ENCODE measurements around the gene DLG2.
"Not testable (repeated sequence)": the region's sequence is repeated elsewhere in the genome, so short reads cannot be mapped to it uniquely, and the experiment has no call there.

Gene DLG2

DNA sequence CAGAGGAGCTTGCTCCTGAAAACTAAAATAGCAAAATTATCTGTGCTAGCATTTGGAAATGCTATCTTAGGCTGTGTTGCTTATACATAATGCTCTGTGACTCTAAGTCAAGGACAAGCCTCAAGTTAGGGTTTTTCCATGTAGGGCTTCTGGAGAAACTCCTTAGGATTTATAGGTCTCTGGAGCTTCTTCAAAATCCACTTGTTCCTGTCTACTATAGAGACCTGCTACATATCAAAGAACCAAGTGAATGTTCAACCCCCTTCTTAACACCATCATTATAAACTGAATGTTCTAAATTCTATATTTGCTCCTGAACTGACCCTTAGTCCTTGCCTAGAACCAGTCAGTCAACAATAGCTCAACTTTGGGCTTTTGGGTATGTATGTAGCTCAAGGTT lies 1817.9 kb downstream of the DLG2 start:
- no peak for DNase-seq (ENCODE audit: low read depth, low spot score)

DNA sequence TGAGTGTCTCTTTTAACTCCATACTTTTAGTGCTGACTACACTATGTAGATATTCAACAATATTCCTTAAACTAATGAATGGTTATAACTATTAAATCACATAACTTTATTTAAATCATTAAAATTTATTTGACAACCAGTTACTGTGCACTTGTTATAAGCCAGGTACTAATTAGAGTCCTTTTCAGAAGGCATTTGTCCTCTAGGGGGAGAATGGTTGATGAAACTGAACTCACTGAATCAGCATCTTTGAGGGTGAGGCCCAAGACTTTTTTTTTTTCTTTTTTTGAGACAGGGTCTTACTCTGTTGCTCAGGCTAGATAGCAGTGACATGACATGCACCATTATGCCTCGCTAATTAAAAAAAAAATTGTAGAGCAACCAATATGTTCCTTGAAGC lies 1825.3 kb downstream of the DLG2 start:
- DNase-seq (ENCODE audit: low read depth, low spot score): no peak

DNA sequence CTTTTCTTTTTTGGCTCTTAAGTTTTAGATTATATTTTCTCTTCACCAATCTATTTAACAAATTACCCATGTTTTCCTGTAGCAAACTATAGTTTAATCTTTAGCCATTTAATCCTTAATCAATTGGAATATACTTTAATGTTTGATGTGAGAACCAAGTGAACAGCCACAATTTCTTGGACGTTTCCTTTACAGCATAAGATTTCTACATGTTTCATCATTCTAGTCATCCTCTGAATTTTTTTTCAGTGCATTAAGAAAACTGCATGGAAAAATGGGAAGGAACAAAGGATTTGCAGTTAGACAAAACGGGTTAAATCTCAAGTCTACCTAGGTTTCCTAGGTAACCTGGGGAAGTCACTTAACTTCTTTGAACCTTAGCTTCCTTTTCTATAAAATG lies 1833.8 kb downstream of the DLG2 start:
- DNase-seq (ENCODE audit: low read depth, low spot score): no peak

DNA sequence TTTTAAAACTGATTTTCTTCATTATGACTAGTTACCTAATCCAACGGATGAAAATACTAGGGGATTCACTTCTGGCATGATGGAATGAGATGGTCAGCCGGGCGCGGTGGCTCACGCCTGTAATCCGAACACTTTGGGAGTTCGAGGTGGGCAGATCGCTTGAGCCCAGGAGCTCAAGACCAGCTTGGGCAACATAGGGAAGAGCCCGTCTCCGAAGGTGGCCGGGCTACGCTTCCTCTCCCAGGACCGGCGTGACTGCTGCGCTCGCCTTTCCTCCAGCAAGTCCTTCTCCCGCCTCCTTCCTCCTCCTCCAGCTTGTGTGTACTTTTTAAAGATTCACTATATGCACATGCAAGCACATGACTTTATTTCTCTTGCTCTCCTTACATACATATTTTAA lies 1835.6 kb downstream of the DLG2 start:
- DNase-seq (ENCODE audit: low read depth, low spot score): no peak

DNA sequence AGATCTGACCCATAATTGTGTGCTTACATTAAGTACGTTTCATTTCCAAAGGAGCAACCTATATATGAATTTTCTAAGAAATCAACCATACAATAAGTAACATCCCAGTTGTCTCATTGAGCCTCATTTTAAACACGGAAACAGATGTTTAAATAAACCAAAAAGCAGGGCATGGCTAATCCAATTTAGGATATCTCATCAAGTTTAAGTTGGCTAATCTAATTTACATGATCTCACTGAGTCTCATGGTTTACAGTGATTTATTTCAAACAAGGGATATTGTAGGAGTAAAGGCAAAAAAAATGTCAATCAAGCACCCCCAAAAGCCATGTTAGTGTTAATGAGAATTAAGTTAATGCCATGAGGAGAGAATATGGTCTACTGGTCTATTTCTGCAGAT lies 1841.2 kb downstream of the DLG2 start:
- no peak for DNase-seq (ENCODE audit: low read depth, low spot score)

DNA sequence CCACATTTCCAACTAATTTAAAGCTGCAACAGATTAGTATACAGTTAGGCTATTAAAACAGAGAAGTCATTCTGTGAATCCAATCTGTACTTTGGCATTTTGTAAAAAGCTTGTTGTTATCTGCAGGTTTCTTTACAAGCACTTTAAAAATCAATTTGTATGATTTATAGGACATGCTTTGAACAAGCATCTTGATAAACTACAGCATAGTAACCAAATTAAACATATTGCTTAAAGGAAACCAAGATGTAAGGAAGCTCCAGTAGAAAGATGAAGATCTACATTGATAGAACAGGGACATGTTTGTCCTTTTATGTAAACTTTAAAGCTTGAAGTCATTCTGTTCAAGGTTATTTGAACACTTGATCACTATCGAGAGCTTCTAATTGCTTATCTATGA lies 1842.7 kb downstream of the DLG2 start:
- no peak for DNase-seq (ENCODE audit: low read depth, low spot score)

DNA sequence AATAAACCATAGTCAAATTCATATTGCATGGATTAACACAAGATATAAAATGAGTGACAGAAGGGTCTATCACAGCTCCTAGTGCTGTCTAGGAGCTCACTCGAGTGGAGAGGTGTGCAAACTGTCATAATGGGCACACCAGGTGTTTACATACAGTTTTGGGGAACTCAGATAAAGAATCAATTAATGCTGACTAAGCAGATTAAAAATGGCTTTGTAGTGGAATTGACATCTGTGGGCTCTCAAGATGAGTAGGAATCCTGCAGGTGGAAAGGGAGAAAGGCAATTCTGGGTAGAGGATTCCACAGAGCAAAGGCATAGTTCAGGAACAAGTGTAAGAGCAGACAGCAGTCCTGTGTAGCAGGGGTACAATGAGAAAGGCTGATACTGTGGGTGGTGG lies 1844.8 kb downstream of the DLG2 start:
- no peak for DNase-seq (ENCODE audit: low read depth, low spot score)

DNA sequence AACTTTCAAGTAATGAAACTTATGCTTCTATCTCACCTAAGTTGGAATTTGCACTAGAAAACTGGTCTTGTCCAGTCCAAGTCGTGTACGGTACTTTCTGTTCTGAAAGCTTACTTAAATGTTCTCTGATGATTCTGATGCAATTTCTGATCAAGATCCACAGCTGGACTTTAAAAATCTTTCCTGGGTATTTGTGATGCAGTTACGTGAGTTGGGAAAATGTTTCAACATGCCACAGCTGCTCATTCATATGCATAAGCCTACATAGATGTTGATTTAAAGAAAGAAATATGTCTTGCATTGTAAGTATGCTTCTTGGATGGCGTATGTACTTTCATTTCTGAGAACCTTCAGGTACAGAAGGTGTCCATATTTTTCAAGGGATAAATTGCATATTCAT lies 1847.3 kb downstream of the DLG2 start:
- DNase-seq (ENCODE audit: low read depth, low spot score): no peak

DNA sequence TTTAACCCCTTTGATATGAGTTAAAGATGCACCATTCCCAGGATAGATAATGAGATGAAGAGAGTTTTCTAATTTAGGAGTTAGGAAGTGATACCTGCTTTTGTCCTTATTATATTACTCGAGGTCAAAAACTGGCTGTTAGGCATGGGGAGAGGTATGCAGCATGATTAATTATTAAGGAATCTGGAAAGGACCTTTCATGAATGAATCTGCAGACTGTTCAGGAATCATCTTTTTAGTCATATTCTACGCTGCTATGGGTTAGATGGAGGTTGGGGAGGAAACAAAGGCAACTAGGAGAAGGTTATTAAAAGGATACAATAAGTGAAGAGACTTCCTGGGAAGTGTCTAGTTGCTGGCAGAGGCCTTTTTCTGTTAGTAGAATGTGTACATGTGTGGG lies 1848.5 kb downstream of the DLG2 start:
- DNase-seq (ENCODE audit: low read depth, low spot score): no peak

DNA sequence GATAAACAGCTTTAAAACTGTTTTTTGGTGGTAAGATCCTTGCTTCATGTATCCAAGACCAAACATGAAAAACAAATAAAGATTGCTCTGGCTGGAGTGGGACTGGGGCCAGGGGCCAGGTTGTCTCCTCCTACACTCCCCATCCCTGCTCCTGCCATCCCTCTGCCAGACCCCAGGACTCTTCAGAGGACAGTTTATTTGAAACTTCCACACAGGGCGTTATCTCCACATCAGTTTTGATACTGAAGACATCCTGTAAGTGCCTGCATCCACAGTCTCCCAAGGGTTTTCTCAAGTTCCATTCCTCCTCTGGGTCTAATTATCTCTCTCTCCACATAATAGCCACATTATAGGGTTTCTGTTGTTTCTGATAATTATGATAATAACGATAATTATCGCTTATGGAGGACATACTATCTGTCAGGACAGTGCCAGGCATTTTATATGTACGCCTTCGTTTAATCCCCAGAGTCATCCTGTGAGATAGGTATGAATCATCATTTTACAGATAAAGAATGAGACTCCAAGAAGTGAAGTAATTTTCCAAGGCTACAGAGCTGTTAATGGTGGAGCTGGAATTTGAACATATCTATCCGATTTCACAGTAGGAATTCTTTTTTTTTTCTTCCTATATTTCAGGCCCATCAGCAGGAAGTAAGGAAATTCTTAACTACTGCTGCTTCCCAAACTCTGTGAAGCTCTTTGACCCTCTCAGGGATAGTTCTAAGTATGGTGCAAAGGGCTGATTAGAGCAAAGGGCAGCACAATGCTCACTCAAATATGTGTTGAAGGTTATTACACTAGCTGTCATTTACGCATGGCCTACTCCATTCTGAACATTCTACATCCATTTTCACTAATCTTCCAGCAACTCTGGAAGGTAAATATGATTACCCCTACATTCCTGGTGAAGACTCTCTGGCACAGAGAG lies 1852.9 kb downstream of the DLG2 start:
- no peak for DNase-seq (ENCODE audit: low read depth, low spot score)

DNA sequence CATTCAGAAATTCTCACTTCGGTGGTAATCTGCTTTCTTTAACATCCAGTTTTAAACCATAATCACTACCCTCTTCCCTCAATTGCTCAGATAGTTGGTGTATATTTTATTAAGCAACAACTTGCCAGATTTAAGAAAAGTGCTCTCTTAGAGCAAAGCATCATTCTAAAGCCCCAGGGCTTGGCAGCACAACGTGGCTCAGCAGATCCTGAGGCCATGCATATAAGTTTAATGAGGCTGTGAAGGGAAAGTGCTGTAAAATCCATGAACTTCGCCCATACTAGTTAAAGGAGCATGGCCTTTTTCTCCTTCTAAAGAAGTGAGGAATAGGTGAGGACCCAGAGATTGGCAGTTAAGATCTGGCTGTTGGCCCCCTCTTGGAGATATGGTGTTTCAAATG lies 1858.7 kb downstream of the DLG2 start:
- no peak for DNase-seq (ENCODE audit: low read depth, low spot score)

DNA sequence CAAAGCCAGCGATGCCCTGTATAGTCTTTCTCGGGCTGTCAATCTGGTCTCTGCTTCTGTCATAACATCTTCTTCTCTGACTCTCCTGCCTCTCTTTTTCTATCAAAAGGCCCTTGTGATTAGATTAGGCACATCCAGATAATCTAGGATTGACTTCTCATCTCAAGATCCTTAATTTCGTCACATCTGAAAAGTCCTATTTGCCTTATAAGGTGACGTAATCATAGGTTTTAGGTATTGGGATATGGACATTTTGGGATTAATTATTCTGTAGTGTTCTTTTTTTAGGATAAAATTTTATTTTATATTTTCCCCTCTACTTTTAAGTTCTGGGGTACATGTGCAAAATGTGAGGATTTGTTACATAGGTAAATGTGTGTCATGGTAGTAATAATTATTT lies 1860.2 kb downstream of the DLG2 start:
- no peak for DNase-seq (ENCODE audit: low read depth, low spot score)

DNA sequence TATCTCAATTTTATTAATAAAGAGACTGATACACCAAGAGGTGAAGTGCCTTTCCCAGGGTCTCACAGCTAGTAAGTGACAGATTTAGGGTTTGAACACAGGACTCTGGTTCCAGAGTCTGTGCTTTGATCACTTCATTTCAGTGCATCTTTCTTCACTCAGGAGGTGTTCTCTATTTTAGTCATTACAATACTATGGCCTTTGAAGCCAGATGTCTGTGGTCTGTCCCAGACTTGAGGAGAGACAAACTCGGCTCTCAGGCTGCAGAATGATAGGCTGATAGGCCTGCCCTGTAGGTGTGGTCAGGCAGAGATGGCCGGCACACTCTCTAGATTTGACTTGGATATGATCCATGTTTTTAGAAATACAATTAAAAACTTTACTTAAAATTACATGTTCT lies 1862.5 kb downstream of the DLG2 start:
- no peak for DNase-seq (ENCODE audit: low read depth, low spot score)

DNA sequence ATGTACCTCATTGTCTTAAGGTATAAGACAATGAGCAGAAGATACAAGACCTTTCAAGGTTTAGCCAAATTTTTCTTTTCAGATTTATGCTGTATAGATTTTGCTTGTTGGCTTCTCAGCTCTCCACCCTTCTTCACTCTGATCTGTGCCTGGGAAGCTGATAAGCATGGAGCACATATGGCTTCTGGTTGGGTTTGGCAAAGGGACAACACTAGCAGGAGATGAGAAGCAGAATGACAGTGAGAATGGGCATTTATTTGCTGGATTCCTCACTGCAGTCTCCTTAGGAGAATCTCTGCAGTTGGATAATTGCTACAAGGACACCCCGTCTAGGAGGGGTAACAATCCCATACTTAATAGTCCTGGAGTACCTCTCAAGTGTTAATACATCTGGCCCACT lies 1866.2 kb downstream of the DLG2 start:
- no peak for DNase-seq (ENCODE audit: low read depth, low spot score)

DNA sequence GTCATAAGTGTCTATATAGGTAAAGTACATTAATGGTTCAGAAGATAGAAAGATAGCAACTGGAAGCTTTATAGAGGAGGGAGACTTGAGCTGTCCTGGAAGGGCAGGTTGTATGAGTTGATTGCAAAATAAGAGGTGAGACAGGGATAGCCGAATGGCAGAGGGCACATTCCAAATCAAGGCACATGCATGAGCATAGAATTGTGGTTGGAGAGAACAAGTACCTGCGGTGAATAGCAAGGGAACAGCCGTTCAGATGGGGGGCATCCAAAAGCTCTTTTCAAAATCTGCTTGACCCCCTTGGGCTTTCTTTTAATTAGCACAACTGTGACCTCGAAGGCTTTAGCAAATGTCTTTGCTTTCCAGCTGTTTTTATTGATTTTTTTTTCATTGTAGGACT lies 1868.0 kb downstream of the DLG2 start:
- DNase-seq (ENCODE audit: low read depth, low spot score): no peak

DNA sequence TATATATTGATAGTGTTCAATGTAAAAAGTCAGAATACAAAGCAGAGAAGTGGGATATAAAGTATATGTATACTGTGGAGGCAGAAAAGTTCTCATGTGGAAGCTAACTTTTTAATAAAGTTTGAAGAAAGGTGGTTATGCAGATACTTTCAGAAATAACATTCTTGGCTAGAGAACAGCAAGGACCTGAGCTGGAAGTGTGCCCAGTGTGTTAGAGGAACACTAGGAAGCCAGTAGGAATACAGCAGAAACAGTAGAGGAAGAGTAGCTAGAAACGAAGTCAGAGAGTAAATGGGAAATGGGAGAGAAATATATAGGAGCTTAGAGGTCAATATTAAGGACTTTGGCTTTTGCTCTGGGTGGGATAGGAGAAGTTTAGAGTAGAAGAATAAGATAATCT lies 1876.1 kb downstream of the DLG2 start:
- DNase-seq (ENCODE audit: low read depth, low spot score): no peak

DNA sequence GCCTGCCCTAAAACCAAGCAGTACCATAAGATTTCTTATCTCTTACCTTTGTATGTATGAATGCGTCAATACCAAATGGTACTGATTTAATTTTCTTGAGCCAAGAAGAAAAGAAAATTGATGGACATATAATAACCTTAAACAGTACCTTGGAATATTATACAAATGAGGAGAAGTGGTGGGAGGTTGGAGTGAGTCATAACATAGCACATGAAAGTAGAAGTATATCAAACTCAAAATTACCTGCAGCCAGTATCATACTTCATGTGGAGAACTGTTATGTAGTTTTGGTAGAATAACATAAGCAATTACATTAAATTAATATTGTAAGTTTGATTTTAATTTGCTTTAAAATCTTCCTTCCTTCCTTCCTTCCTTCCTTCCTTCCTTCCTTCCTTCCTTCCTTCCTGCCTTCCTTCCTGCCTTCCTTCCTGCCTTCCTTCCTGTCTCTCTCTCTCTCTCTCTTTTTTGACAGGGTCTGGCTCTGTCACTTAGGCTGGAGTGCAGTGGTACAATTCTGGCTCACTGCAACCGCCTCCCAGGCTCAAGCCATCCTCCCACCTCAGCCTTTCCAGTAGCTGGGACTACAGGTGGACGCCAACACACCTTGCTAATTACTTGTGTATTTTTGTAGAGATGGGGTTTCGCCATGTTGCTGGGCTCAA lies 1880.1 kb downstream of the DLG2 start:
- no peak for DNase-seq (ENCODE audit: low read depth, low spot score)

DNA sequence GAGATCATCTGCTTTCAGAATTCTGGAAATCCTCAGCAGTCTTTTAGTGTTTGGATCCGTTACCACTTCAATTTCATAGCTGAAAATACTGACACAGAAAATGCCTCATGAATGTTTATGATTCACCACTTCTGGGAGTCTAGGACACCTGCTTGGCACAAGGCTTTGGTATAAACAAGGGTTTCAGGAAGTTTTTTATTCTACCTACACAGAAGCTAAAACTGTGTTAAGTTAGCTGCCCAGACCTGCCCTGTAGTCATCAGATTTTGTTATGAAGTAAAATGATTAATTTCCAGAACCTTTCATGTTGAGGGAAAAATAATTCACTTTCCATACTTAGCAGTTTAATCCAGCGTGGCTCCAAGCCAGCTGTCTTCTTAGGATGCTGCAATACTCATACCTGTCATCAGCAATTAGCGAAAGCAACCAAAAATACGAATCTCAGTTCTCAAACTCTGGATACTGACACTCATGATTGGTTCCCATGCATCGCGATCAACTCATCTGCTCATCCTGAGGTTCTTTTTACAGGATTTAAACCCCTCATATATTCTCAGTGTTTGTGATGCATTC lies 1882.4 kb downstream of the DLG2 start:
- no peak for DNase-seq (ENCODE audit: low read depth, low spot score)

DNA sequence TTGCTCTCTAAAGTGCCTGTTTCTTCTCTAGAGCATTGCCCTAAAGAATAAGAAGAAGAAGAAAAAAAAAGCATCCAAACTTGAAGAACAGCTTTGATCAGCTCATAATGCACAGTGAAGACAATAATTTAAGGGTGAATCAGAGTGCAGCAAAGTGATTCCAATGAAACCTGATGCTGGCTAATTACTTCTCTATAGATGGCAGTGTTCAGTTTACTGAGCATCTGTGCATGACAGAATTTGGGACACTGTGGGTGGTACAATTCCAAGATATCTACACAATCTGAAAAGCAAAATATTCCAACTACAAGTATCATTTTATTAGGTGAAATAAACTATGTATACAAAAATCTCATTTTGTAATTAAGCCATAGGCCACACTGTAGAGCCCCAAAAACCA lies 1890.5 kb downstream of the DLG2 start:
- no peak for DNase-seq (ENCODE audit: low read depth, low spot score)

DNA sequence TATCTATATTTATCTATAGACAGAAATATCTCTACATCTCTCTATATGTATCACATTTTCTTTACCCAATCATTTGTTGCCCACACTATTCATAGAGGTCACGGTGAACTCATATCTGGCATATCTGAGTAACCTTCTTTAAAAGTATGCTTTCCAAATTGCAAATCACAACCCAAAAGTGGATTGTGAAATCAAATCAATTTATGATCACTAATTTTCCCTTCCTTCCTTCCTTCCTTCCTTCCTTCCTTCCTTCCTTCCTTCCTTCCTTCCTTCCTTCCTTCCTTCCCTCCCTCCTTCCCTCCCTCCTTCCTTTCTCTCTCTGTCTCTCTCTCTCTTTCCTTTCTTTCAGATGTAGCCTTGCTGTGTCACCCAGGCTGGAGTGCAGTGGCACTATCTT lies 1893.0 kb downstream of the DLG2 start:
- no peak for DNase-seq (ENCODE audit: low read depth, low spot score)

DNA sequence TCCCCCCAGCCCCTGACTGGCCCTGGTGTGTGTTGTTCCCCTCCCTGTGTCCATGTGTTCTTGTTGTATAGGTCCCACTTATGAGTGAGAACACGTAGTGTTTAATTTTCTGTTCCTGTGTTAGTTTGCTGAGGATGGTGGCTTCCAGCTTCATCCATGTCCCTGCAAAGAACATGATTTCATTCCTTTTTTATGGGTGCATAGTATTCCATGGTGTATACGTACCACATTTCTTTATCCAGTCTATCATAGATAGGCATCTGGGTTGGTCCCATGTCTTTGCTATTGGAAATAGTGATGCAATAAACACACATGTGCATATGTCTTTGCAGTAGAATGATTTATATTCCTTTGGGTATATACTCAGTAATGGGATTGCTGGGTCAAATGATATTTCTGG lies 1895.9 kb downstream of the DLG2 start:
- DNase-seq (ENCODE audit: low read depth, low spot score): not testable (repeated sequence)

DNA sequence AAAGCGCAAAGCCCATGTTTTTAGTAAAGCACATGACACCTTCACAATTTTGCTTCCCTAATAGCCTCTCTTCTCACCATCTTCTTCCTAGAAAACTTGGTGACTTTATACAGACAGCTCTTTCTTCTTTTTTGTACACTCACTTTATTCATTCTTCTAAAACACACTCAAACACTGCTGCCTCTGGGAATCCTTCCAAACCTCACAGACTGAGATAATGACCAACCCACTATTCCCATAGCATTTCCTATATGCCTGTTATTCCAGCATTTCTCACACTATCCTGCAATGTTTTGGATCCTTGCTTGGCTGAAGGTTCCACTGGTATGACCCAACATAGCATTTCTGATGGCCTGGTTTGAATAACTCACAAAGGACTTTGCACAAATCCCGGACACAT lies 1898.9 kb downstream of the DLG2 start:
- DNase-seq (ENCODE audit: low read depth, low spot score): no peak

DNA sequence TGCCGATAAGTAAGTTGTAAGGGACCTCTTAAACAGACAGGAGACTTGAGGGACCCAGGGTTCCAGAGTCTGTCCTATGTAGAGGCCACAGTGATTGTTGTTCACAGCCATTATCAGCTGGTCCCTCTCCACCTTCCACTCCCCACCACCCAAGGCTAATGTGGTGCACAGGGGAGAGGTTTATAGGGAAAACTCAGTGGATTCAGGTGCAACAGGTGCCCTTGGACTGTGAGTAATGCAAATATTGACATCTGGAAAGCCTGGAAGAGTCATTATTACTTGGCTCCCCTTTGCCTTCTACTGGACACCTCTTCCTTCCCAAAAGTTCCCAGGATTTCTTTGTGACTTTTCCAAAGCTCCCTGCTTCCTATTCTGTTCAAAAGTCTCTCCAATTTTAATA lies 1899.9 kb downstream of the DLG2 start:
- DNase-seq (ENCODE audit: low read depth, low spot score): no peak
